Activated CD8-positive, alpha-beta memory T cell treated with anti-CD3 and anti-CD28 coated beads for 48 hours (primary cell): ENCODE results near the gene PKD2.

ENCODE experiments used
- DNase-seq, 3 experiments: peaks; one replicate each; pipeline ENCODE4 v3.0.0-alpha.2; 2020; ENCODE audit warnings: low read depth in 2 of 3, low spot score in 2 of 3

Gene PKD2

DNA sequence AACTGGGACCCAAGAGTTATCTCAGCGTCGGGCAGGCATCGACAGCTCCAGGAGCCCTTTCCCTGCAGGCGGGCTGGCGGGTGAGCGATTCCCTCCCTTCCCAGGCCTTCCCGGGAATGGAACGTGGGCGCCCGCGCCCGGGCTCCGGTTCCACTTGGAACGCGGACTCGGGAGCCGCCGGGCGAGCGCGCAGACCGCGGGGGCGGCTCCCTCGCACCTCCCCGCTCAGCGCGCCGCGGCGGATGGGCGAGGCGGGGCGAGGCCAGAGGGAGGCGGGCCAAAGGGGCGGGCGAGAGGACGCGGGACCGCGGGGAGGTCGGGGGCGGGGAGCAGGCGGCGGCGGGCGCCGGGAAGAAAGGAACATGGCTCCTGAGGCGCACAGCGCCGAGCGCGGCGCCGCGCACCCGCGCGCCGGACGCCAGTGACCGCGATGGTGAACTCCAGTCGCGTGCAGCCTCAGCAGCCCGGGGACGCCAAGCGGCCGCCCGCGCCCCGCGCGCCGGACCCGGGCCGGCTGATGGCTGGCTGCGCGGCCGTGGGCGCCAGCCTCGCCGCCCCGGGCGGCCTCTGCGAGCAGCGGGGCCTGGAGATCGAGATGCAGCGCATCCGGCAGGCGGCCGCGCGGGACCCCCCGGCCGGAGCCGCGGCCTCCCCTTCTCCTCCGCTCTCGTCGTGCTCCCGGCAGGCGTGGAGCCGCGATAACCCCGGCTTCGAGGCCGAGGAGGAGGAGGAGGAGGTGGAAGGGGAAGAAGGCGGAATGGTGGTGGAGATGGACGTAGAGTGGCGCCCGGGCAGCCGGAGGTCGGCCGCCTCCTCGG is at the start of gene PKD2:
Gene PKD2, plus strand, starts transcription at position 332 of the 818 bp plus-strand sequence. Its CDS starts 99 bp downstream, at position 431.
- peak; percentile 43 to 58 (median 56) for DNase-seq

DNA sequence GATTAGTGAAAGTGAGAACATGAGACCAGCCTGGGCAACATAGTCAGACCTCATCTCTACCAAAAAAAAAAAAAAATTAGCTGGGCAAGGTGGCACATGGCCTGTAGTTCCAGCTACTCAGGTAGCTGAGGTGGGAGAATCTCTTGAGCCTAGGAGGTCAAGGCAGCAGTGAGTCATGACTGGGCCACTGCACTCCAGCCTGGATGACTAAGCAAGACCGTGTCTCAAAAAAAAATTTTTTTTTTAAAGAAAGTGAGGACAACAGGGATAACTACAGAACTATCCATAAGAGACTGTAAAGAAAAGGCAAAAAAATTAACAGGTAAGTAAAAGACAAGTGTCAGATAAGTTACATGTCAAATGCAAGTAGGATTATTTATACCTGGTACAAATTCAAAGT is 45.4 kb upstream of the PKD2 start:
- DNase-seq: no peak

DNA sequence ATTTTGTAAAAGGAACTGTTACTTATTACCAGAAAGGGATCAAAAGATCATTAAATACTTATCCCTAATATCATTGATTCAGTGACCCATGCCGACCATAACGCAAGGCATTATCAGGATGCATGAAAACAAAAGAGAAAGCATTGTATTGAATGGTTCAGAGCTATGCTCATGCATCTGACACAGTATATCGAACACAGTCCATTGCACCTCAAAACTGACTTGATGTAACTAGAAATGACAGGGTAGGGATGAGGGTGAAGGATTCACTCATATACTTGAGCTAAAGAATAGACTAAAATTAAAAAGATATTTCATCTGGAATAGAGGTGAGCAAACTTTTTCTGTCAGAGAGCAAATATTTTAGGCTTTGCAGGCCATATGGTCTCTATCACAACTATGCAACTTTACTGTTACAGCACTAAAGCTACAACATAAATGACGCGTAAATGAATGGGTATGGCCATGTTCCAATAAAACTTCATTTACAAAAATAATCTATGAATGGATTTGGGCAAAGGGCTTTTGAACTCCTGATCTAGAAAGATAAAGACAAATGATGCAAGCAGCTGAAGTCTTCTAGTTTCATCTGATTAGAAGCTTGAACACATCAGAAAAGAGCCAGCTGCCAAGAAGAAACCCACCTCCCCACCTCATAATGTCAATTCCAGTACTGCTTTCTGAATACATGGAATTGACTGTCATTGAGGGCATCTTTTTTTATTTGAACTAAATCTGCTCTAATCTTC is 44.9 kb upstream of the PKD2 start:
- DNase-seq: no peak

DNA sequence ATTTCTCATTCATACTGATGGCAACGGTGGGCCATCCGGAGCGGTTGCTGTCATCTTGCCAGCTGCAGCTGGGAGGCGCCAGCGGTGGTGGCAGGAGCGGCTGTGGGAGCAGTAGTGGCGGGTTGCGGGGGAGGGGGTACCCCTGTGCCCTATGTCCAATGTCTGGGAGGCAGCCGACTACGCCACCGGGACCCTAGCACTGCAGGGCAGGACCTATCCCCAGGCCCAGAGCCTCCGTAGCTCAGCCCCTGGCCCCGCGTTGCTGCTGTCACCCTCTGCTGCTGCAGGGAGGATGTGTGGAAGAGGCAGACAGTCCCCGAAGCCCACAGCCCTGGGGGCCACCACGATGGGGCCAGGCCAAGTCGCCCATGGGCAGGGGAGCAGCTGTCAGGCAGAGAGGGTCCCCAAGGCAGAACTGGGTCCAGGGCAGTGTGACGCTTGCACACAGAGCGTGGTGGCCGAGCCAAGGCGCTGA is 41.9 kb upstream of the PKD2 start:
- DNase-seq: no peak

DNA sequence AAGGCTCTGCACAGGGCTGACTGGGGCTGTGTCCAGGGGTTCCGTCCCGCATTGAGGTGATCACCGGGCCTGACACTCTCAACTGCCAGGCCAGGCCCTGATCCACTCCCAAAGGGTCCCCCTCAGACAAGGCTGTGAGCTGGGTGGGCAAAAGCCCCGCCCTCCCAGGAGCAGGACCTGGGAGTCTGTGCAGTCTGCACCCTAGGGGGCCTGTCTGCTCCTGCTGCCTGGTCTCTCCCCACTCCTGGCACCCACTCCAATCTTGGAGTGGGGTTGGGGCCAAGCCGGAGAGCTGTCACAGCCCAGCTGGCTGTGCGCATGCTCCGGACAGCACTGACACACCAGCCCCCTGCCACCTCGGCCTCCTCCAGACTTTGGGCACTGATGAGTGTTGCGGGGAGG is 41.3 kb upstream of the PKD2 start:
- DNase-seq: no peak

DNA sequence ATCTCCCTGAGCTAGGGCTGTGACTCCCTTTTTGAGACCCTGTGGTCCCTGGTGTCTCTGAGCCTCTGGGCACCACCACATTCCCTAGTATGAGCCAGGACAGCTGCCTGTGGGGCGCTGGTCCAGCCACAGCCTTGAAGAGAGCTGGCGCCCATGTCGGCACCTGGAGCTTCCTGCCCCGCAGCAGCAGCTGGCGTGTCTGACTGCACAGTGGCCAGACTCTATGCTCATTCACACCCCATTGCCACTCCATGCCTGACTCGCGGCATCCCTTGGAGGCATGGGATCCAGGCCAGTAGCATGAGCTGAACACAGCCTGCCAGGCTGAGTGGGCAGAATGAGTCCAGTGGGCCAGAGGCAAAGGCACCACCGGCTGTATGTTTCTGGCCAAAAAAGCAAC is 40.2 kb upstream of the PKD2 start:
- no peak for DNase-seq

DNA sequence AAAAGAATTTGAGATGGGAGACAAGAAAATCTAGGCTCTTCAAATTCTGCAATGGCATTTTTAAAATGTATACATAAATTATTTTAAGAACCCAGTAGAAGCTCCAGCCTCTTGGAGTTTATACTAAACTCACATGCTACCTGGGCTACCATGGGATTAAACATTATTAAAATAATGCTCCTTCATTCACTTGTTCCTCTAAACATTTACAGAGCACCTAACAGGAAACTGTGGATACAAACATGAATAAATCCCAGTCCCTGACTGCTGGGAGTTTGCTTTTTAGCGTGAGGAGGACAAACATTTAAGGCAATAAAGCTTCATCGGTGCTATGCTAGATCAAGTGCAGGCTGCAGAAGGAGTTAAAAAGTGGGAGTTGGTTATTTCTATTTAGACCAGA is 37.3 kb upstream of the PKD2 start:
- DNase-seq: no peak

DNA sequence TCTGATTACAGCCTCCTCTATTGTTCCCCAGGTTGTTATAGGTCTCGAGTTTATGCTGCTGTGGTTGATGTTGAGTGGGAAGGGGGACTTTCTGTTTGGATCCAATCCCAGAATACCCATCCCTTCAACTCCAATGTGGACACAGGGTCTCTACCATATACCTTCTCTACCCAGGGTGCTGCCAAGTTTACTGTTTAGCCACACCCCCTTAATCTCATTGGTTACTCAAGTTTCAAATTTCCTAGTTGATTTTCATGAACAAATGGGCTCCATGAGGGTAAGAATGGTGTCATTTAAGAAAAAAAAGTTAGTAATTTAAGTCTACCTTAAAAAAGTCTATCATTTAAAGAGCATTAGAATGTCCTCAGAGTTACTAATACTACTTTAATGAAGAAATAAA is 35.6 kb upstream of the PKD2 start:
- no peak for DNase-seq

DNA sequence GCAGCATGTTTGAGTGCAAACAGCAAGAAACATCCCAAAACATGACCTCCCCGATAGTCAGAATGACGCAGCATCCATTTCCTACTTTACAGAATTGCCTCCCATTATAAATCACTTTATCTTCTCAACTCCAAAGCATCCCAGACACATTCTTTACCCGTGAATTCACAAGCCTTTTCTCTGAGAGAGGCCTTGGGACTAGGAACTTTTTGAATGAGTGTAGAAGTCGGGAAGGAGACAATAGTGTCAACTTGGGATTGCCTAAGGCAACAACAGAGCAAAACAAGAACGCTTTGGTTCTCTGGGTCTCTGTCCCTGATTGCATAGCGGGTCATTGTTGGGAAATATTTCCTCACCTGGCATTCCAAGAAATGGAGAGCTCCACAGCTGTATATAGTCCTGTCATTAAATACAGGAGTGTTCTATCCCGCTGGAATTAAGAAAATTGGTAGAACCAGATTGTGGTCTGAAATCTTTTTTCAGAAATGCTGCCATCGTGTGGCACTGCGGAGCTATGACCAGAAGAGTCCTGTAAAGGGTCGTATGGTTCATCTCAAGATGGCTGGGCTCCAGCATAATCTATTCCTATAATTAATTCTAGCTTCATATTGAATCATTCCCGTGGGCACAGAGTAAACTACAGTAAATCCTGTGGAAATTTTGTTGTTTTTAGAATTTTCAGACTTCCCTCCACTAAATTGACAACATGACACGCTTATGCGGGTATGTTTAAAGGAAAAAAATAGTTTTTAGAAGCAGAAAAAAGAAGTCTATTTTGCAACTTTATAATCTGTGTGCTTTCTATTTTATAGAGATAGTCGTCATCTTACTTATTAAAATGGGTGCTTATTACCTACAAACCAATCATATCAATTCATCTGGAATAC is 33.9 kb upstream of the PKD2 start:
- DNase-seq: no peak

DNA sequence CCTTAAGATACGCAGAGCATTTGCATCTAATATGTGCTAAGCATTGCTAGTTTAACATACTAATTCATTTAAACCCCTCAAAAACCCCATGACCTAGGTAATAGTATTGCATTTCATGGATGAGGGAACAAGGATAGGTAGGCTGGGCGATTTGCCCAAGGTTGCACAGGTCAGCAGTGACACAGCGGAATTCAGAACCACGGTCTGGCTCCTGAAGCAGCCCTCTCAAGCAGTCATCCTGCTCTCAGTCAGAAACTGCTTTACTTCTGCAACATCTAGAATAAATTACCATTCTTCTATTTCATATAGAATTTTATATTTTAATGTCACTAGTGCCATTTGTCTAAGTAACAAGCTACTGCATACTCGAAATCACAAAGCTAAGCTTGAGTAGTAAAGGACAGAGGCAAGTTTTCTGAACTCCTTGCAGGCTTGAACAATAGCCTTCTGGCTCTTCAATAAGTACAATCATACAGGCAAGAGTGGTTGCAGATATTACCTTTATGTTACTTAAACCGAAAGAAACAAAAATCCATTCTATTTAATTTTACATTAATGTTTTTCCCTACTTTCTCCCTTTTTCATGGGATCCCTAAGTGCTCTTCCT is 32.5 kb upstream of the PKD2 start:
- DNase-seq: no peak

DNA sequence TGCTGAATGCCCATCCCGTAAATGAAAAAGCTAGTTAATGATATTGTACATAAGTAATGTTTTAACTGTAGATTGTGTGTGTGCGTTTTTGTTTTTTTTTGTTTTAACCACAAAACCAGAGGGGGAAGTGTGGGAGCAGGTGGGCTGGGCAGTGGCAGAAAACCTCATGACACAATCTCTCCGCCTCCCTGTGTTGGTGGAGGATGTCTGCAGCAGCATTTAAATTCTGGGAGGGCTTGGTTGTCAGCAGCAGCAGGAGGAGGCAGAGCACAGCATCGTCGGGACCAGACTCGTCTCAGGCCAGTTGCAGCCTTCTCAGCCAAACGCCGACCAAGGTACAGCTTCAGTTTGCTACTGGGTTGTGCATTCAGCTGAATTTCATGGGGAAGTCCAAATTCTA is 32.0 kb upstream of the PKD2 start, which contains the start of gene SPP1:
Gene SPP1, plus strand, starts transcription at position 249 of the 400 bp plus-strand sequence. CDS start 1,182 bp downstream, outside the sequence.
- no peak for DNase-seq

DNA sequence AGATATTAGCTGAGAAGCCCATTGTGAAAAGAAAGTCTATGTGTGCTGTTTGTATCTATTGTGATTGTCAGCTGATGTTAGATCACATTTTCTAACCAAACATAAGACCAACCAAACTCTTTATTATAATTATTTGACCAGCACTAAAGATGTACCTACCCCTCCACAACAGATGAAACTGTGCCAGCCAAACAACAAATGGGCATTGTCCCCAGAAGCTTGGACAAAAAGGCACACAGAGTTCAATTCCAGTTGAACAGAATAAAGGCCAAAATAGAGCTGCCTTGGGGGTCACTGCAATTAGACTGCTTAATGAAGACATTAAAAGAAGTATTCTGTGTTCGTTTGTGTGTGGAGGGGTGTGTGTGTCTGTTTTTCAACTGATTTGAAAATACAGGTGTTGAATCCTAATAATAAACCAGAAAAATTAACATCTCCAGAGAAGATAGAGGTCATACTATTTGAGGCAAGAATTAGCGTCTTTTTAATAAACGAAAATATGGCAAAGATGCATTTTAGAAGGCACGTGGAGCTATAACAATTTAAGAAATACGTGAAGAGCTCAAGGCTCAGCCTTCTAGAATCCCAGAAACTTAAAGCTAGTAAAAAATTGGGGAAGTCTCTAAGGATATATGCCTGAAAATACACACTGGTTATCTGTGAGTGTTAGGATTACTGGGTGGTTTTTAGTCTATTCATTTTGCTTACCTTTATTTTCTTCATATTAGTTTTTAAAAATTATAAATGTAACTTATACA is 29.7 kb upstream of the PKD2 start:
- DNase-seq: no peak

DNA sequence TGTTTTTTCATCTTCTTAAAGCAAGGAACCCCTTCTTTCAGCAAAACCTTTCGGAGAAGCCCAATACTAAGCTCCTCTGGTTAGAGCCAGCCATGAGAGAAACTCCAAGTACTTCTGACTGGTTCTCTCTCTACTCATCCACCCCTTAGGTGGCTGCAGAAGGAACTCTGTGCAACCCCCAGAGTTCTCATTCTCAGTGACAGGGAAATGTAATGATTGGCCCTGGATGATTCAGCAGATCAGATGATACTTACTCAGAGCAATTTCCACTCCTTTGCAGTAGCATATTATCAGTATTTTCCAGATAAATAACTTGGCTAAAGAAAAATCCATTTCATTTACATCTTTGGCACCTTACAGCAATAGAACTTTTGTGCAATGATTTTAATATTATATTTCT is 28.8 kb upstream of the PKD2 start:
- no peak for DNase-seq

DNA sequence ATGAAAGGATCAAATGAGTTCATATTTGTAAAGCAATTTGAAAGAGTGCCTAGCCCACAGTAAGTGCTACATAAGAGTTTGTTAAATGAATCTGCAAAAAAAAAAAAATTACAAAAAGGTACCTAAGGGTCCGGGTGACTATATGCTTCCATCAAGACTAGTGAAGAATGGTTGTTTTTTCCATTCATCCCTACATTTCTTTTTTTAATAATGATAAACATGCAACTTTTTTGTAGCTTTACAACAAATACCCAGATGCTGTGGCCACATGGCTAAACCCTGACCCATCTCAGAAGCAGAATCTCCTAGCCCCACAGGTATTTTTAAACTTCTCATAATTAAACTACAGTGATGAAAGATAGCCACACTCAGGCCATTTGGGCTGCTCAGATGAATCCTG is 27.6 kb upstream of the PKD2 start:
- no peak for DNase-seq

DNA sequence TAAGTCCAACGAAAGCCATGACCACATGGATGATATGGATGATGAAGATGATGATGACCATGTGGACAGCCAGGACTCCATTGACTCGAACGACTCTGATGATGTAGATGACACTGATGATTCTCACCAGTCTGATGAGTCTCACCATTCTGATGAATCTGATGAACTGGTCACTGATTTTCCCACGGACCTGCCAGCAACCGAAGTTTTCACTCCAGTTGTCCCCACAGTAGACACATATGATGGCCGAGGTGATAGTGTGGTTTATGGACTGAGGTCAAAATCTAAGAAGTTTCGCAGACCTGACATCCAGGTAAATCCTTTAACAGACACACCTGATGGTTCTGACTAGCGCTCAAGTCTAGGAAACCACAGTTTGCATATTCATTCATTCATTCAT is 25.9 kb upstream of the PKD2 start:
- DNase-seq: no peak

DNA sequence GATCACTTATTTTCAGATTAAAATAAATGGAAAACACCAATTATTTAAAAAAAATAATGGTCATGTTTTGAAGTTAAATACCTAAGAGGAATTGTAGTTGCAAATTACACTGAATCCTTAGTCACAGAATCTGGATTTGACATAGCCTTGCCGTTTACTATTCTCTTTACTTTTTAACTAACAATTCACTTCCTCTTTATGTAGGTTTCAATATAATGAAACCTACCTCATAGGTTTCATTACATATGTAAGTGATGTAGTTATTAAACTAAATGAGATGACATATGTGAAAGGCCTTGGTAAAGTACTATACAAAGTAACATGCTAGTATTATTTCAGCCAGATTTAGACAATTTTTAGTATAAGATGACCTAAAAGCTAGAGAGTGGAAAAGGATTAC is 25.4 kb upstream of the PKD2 start:
- DNase-seq: no peak

DNA sequence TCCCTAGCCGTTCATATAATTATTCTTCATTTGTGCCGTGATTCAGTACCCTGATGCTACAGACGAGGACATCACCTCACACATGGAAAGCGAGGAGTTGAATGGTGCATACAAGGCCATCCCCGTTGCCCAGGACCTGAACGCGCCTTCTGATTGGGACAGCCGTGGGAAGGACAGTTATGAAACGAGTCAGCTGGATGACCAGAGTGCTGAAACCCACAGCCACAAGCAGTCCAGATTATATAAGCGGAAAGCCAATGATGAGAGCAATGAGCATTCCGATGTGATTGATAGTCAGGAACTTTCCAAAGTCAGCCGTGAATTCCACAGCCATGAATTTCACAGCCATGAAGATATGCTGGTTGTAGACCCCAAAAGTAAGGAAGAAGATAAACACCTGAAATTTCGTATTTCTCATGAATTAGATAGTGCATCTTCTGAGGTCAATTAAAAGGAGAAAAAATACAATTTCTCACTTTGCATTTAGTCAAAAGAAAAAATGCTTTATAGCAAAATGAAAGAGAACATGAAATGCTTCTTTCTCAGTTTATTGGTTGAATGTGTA is 24.9 kb upstream of the PKD2 start:
- no peak for DNase-seq

DNA sequence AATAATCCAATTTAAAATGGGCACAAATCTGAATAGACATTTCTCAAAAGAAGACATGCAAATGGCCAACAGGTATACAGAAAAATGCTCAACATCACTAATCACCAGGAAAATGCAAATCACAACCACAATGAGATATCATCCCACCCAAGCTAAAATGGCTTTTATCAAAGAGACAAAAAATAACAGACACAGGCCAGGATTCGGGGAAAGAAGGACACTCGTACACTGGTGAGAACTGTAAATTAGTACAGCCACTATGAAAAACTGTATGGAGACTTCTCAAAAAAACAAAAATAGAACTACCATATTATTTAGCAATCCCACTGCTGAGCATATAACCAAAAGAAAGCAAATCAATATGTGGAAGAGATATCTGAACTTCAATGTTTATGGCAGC is 23.4 kb upstream of the PKD2 start:
- no peak for DNase-seq

DNA sequence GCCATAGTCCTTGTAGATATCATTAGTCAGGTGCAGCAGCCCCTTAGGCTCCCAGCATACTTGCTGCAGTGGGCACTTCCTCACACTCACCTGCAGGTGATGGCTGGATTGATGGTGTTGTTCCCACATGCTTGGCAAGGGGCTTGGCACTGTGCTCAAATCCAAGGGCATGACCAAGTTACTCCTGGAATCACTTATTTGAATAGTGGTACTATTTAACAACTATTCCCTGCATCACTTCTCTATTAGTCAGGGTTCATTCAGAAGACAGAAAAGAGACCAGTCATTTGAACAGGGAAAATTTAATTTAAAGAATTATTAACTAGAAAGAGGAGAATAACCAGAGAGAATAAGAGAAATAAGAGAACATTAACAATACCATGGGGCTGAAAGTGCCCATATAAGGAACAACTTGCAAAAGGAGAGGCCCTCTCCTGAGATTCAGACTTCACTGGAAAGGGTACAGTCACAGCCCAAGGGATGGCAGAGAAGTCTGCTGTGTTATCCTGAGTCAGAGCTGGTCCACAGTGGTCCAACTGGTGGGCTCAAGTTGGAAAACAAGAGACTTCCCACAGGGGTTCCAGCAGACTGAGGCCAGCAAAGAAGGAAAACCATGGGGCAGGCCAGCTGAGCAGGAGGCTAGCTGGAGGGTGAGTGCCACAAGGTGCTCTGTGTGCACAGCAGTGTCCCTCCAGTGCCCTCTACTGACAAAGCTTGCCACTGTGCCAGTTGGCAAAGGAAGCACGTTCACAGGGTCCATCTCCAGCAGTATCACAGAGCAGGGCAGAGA is 22.1 kb upstream of the PKD2 start:
- DNase-seq: no peak
